Measurements from ENCODE around the gene PAFAH1B2. TPM values are rescaled to one million over a fixed set of nuclear protein-coding genes. Genes with fewer than 3 reads are reported as not detected.
A peak's percentile ranks its signal among the peaks of the same experiment; 100 is the strongest.

Gene PAFAH1B2
- total and polyA plus RNA-seq, 2 of the 8 experiments (the other 6 are each of a cell fraction or from before 2014, with no cell fraction given): 38.2 to 161 TPM

DNA sequence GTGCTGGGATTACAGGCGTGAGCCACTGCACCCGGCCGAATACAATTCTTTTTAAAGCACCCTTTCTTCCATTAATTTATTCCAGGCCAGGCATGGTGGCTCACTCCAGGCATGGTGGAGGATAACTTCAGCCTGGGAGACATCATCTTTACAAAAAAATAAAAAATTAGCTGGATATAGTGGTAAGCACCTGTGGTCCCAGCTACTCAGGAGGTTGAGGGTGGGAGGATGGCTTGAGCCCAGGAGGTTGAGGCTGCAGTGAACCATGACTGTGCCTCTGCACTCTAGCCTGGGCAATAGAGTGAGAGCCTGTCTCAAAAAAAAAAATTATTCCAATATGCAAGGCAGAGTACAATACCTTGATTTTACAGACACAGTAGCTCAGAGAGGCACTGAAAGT is 66.5 kb downstream of the PAFAH1B2 start:
- no peak for FAIRE-seq
- H4K20me1 ChIP-seq (replicated peaks in 1 of 2; ENCODE audit: control insufficient read depth in 1 of 2, insufficient read depth in 2 of 2, low read length in 2 of 2): peaks cover 0 to 3% of the 10 kb centered on the region in 2 experiments

More for the DNA sequence above, 66.5 kb downstream of the PAFAH1B2 start:
- Histone ChIP-seq H3K9ac (replicated peaks in 1 of 4; ENCODE audit: extremely low read depth in 1 of 4, low read depth in 3 of 4, low read length in 3 of 4) (no peak overlapping the region), H3K56ac (replicated peaks; ENCODE audit: insufficient read length, low read depth, low read length) (no peak overlapping the region), H2BK120ac (replicated peaks; ENCODE audit: low read depth, low read length) (no peak overlapping the region), H3K23ac (ENCODE audit: insufficient read length) (no peak overlapping the region), H4K8ac (ENCODE audit: extremely low read depth, insufficient read depth, low read length) (no peak overlapping the region), H3K4me2 (ENCODE audit: insufficient read depth in 1 of 2, low read depth in 2 of 2, low read length in 2 of 2) (no peak overlapping the region), H2BK15ac (ENCODE audit: low read length) (no peak overlapping the region), H4K91ac (replicated peaks; ENCODE audit: insufficient read length, low read length) (no peak overlapping the region), H3K79me1 (ENCODE audit: low read depth, low read length) (no peaks in the 10 kb centered on the region), H4K5ac (ENCODE audit: insufficient read length, low read depth, low read length) (no peak overlapping the region), H3K27ac (ENCODE audit: low read depth, low read length) (no peak overlapping the region), H3K4me3 (ENCODE audit: extremely low read depth in 1 of 4, insufficient read depth in 2 of 4, low read depth in 3 of 4, low read length in 4 of 4) (no peak overlapping the region), H3K9me3 (ENCODE audit: insufficient read depth in 2 of 2, low read depth in 1 of 2, low read length in 1 of 2) (no peaks in the 10 kb centered on the region), H2AFZ (ENCODE audit: low read length) (no peak overlapping the region), H3K14ac (ENCODE audit: insufficient read length) (no peak overlapping the region), H3K79me2 (ENCODE audit: control insufficient read depth in 1 of 2, insufficient read depth in 2 of 2, low read length in 2 of 2) (no peaks in the 10 kb centered on the region), H3K23me2 (ENCODE audit: low read depth, low read length) (no peaks in the 10 kb centered on the region), H2BK12ac (ENCODE audit: low read depth, low read length) (no peak overlapping the region), H3K4me1 (replicated peaks in 1 of 4; ENCODE audit: control insufficient read depth in 3 of 4, insufficient read depth in 4 of 4, low read length in 3 of 4) (no peaks in the 10 kb centered on the region), H2BK5ac (ENCODE audit: low read depth, low read length) (no peak overlapping the region), H3K4ac (replicated peaks; ENCODE audit: insufficient read length, low read depth, low read length) (no peak overlapping the region), H2AK5ac (ENCODE audit: low read depth, low read length) (no peak overlapping the region), H3K36me3 (ENCODE audit: control insufficient read depth in 2 of 4, insufficient read depth in 4 of 4, low read length in 3 of 4) (peaks cover 0 to 3% (median 0%) of the 10 kb centered on the region in 4 experiments; a peak in 2 of 8 replicates), H3K18ac (ENCODE audit: extremely low read depth, low read length) (no peak overlapping the region), H3K27me3 (replicated peaks in 1 of 4; ENCODE audit: control insufficient read depth in 3 of 4, extremely low read depth in 1 of 4, insufficient read depth in 3 of 4, low read length in 3 of 4) (no peaks in the 10 kb centered on the region), H2BK20ac (ENCODE audit: low read length) (no peak overlapping the region)
- TF ChIP-seq POU5F1 (IDR thresholded peaks at IDR 0.05; ENCODE audit: low read depth, low read length) (no peak), POLR2AphosphoS5 (IDR thresholded peaks at IDR 0.05; ENCODE audit: low read depth, low read length) (0 out of 2 replicates have a peak, but pooled peaks have one; percentile 30)
- ChIA-PET POLR2A (ENCODE audit: partially characterized antibody) (interaction anchor here (0.6 to 5.1 kb wide), 6 partner anchors 7 to 29 kb away, joined by 3 to 47 read pairs (median 6); partner anchors contain the start of gene TAGLN), CTCF (ENCODE audit: partially characterized antibody) (interaction anchor here (0.7 to 25.0 kb wide), 7 partner anchors 11 to 290 kb away, joined by 3 to 449 read pairs (median 28); partner anchors contain the start of genes PCSK7 and TAGLN)
- DNase-seq (ENCODE audit: low read depth in 1 of 2, low spot score in 2 of 2): no peak
- WGBS, 2 experiments (ENCODE audit: extremely low coverage in 1 of 2, insufficient coverage in 1 of 2, insufficient read length in 1 of 2, insufficient replicate concordance in 2 of 2, low coverage in 1 of 2, low lambda C conversion rate in 2 of 2, missing lambda C conversion rate in 1 of 2): 95% methylated on average over 3 of the region's 3 CpGs; no CpG with 5 or more reads in 1 of the 2 experiments

All from H1 (cell line).